GM18870 (cell line): ENCODE data around the gene GPR158.

ENCODE experiments used
- ATAC-seq: cut with Tn5 transposase; IDR thresholded peaks from one replicate; pipeline ENCODE4 v1.9.1; 2021; ENCODE audit warnings: moderate library complexity; ENCODE audit not compliant: unreplicated experiment

GPR158 gene

DNA sequence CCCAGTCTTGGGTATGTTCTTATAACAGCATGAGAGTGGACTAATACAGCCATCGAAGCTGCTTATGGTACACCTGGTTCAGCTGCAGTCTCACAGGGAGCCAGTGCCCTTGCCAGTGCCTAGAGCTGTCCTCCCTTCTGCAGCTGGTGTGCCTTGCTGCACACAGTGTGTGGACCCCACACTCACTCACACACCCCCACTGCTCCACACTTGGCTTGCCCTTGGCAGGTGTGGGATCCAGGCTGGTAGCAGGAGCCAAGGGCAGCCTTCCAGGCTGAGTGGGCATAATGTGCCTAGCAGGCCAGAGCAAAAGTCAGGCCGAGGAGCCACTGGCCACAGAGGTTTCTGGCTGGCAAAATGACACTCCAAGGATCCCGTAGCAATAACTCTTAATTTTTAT lies 217.3 kb downstream of the GPR158 start:
- no peak for ATAC-seq

DNA sequence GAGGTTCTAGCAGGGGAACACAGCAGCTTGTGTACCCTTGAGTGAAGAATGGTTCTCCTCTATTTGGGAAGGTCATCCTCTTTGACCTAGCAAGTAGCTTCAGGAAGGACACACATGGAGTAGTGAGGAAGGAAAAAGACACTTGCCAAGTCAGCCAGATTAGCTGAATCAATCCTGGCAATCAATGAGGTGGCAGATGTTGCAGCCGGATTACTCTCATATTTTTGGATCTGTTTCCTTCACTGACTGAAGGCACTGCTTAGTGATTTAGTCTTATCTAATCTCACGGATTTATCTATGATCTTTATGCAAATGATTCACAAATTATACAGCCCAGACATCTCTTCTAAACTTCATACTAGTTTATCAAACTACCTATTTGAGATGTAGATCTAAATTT lies 218.8 kb downstream of the GPR158 start:
- no peak for ATAC-seq

DNA sequence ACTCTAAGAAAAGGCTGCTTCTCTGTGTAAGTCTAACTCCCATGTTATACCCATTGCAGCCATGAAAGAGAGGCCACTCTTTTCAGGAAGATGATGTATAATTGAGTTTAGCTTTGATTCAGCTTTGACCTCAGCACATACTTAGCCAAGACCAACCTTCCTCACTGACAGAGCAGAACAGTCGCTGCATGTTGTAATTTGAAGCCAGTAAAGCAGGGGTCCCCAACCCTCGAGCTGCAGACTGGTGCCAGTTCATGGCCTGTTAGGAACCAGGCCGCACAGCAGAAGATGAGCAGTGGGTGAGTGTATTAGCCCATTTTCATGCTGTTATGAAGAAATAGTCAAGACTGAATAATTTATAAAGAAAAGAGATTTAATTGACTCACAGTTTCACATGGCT lies 223.9 kb downstream of the GPR158 start:
- ATAC-seq = no peak

DNA sequence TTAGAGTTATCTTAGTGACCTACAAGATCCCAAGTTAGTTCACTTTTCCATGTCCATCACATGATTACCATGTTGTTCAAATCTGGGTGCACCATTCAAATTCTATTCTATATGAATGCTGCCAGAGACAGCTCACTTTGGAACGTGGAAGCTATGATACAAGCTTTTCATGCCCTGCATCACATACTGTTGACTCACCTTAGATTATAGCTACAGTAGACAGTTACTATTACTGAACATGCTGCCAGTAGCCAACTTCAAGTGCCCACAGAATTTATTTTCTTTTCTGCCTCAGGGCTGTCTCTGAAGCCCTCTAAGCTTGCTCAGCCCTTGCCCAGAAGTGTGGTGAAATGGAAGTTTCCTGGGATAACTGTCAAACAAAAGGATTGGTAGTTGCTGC lies 231.1 kb downstream of the GPR158 start:
- no peak for ATAC-seq

- ATAC-seq = no peak
These were observed 242.8 kb downstream of the GPR158 start for GRCh38 chr10:25417611-25418010.

- ATAC-seq = no peak
These were observed 251.0 kb downstream of the GPR158 start for GRCh38 chr10:25425776-25426175.

DNA sequence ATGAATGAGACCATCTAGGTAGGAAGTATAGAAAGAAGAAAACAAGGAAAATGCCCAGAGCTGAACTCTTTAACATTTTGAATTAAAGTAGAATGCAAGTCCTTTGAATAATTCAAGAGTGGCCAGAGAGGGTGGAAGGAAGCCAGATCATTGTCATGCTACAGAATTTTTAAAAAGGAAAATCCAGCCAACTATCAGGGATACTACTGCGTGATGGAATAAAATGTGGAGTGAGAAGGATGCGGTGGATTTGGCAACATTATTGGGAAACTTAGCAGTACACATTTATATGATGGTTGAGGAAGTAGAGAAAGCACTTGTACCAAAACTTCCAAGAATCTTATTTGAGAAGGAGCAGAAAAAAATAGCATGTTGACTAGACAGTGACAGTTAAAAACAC lies 261.6 kb downstream of the GPR158 start:
- no peak for ATAC-seq

DNA sequence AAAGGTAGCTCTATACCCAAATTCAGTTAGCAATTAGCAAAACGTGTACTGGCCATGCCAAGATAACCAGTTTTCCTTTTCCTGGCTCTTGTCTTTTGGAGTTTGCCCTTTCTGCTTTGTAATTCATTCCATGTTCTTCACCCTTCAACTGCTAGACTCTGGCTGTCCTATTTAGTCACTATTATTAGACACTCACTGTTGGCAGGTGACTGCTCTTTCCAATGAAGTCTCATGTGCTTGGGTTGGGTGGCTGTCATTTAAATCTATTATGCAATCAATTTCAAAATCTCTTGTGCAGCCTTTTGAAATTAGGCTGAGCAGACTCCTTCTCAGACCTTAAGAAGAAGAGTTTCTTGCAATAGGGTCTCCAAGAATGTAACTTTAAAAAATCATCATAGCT lies 266.5 kb downstream of the GPR158 start:
- ATAC-seq = no peak

DNA sequence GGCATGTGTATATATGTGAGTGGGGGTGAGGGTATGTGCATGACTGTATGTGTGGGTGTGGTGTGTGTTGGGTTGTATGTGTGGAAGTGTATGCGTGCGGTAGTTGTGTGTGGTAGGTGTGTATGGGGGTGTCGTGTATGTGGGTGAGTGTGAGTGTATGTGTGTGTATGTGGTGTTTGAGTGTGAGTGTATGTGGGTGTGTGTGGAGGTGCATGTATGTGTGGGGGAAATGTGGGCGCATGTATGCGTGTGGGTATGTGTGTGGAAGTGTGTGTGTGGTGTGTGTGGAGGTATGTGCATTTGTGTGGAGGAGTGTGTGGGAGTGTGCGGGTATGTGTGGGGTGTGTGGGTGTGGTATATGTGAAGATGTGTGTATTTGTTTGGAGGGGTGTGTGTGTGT lies 269.5 kb downstream of the GPR158 start:
- no peak for ATAC-seq

DNA sequence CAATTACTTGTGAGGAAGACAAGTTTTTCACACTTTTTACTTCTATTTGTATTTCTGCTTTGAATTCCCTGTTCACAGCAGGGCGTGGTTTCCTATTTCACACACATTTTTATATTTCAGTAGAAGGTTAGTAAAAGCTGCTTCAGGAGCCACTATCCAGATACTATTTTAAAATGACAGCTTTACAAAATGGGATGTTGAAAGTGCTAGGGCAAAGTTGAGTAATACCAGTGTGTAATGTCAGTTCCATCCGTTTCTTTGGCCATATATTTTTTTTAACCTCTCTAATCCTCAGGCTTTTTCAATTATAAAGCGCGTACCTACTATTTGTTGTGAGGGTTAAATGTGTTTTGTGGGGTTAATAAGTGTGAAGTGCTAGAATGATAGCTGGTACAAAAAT lies 276.6 kb downstream of the GPR158 start:
- no peak for ATAC-seq

DNA sequence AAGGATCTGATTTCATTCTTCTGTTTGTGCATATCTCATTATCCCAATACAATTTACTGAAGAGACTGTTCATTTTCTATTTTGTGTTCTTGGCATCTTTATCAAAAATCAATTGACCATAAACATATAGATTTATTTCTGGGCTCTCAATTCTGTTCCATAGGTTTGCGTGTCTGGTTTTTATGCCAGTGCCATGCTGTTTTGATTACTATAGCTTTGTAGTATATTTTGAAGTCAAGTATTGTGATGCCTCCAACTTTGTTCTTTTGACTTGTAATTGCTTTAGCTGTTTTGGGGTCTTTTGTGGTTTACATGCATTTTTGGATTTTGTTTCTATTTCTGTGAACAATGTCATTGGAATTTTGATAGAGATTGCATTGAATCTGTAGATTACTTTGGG lies 278.8 kb downstream of the GPR158 start:
- no peak for ATAC-seq

- ATAC-seq = no peak
These were observed 281.3 kb downstream of the GPR158 start for GRCh38 chr10:25455980-25456567.

GRCh38 chr10:25457552-25457951 lies 282.8 kb downstream of the GPR158 start:
- ATAC-seq = no peak

DNA sequence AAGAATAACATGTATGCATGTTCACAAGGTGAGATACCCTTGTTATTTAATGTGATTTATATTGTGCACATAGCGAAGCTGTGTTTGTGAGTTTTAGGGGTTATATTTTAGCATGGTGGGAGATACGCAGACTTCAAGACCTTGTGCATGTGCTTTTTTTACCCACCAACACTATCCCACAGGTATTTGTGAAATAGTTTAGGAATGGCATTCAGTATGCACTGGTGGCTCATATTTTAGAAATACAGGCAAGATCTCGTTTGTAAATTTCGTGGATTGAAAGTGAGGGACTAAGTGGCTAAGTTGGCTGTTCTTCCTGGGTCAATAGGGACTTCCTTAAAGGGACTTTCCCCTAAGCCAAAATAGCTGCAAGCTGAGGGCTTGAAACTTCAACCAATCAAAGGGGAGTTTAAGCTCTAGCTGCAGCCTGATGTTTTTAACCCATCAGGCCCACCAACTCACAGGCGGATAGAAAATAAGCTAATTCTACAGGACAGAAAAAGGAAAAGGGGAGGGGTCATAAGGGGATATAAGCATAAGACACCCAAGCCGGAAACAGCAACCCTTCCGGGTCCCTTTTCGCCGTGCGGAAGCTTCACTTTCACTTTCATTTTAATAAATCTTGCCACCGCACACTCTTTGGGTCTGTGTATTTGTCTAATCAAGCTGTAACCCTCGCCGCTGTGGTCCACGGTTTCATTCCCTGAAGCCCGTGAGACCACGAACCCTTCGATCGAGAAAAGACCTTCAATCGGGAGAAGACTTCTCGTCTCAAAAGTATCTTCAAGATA lies 291.0 kb downstream of the GPR158 start:
- no peak for ATAC-seq

- ATAC-seq = no peak
These were observed 293.1 kb downstream of the GPR158 start for GRCh38 chr10:25467881-25468280.

DNA sequence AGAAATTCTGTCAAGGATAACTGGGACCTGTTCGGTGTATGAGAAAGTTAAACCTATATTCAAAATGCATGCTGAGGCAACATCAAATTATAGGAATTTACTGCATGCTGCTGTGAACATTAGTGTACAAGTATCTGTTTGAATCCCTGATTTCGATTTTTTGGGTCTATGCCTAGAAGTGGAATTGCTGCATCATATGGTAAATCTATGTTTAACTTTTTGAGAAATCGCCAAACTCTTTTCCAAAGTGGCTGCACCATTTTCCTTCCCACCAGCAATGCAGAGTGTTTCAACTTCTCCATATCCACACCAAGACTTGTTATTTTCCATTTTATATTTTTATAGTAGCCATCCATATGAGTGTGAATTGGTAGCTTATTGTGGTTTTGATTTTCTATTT lies 306.7 kb downstream of the GPR158 start:
- ATAC-seq = no peak

DNA sequence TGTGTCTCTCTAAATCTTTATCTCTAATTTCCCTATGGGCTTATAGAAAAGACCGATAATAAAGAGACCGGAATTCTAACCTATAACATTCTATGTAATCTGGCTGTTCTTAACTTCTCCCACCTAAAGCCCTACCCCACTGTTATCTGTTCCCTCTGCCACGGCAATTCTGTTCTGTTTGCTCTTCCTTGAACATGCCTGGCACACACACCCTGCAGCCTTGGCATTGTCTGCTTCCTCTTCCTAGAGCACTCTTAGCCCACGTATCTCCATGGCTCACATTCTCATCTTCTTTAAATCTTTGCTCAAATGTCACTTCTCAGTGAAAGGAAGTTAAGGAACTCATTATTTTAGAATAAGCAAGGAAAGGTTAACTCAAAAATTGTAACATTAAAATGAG lies 309.2 kb downstream of the GPR158 start:
- no peak for ATAC-seq

- ATAC-seq = no peak
These were observed 312.5 kb downstream of the GPR158 start for GRCh38 chr10:25487266-25487665.

DNA sequence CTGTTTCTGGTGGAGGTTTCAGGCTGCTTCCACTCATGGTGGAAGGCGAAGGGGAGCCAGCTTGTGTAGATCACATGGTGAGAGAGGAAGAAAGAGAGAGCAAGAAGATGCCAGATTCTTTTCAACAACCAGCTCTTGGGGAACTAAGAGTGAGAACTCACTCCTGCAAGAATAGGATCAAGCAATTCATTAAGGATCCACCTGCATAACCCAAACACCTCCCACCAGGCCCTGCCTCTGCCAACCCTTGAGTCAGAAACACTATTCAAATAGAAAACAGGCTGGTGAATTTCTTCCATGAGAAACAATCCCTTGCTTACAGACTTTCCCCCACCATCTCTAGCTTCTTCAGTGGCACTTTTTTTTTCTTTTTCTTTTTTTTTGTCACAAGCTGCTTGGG lies 317.2 kb downstream of the GPR158 start:
- no peak for ATAC-seq

DNA sequence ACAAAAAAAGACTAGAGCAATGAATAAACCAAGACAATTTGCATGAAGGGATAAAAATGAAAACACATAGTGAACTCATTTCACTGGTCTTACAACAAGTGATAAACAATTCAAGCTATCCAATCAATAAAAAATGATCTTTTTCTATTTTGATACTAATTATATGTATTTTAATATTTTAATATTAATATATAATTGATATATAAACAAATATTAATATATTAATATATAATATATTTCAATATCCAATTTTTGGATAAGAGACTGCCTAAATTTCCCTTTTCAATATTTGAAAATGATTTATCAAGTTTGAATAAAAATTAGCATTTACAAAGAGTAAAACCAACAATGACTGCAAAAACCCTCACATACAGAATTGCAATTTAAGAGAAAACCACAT lies 317.9 kb downstream of the GPR158 start:
- ATAC-seq = no peak

DNA sequence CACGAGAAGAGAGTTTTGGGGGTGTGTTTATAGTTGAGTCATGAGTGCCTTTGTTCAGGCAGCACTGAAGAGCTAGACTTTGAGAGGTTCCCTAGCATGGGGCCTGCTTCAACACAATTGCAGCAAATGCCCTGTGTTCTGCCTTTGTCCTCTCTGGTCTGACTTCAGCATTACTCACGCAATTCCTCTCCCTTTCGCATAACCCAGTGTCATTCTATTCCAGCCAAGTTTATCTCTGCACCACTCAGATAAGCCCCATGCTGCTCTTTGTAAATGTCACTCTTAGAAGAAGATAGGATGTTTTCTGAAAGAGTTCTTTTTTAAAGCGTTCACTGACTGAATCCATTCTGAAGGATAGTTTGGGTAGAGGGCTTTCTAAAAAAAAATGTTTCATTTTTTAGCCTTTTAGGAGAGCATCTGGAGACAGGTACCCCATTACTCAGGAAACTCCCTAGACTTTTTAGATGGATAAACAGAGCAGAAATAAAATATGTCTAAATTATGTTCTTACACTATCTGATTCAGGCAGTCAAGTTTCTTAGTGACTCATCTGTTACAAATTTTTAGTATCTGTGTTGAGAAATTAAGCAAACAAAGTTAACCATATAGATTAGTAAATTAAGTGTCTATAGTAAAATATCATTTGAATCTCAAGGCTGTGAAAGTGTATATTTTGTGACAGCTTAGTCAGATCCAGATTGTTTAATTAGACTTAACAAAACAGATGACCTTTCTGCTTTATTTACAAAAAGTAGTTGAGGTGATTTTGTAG lies 318.5 kb downstream of the GPR158 start:
- no peak for ATAC-seq

- no peak for ATAC-seq
These were observed 322.4 kb downstream of the GPR158 start for GRCh38 chr10:25497246-25497645.
